Fibroblast of peridontal ligament (primary cell): Measurements from ENCODE around the gene OPCML.

Experiments
- DNase-seq: peaks from one replicate; pipeline ENCODE4 v3.0.0-alpha.2; 2010; ENCODE audit errors: extremely low read depth

Gene OPCML

DNA sequence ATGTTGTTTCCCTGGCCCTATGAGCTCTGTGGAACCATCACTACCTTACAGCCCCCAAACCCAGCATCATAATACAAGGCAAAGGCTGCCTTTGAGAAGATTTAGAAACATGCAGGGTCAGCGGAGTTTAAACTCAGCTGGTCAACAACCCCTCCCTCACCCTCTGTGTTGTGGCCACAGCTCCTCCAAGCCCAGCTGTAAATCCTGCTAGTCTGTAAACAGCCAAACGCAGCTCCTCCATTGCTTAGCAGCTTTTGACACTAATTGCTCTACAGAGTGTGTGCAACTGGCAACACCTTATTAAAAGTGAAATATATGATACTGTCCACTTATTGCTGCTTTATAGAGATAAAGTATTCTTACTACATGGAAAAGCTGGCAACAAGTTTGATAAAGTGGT, 29.1 kb downstream of the OPCML start:
- DNase-seq = no peak

DNA sequence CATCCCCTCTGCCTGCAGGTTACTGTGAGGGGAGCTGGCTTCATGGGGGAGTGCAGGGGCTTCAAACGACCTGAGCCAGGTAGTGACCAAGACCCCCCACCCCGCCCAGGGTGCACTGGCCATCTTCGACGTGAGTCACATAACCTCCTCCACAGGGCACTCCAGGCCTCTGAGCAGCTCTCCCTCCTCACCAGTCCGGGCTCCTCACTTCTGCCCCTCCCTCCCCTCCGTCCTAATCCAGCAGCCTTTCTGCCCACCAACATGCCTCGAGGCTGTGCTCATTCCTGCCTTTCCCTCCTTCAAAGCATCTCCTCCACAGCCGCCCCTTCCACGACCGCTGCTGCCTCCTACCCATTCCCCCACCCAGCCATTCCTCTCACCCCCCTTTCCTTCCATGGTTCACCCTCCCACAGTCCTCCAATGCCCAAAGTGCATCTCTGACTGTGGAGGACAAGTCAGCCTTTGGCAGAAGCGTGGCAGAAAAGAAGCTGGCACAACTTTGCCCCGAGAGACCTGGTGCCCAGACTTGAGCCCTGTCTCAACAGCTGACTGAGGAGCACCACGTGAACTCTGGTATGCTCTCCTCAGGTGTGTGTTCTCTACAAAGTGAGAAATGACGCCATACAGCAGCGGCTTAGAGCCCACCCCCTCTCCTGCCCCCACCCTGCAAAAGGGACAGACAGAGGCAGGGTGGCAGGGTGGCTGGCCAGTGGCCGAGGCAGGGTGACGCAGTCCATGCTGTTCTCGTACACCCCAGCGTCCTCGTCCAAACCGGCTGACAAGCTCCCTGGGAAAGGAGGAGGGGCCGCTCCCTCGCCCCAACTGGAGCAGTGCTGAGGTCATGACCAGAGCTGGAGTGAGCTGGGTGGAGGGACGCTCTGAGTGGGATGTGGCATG, 30.4 kb downstream of the OPCML start:
- no peak for DNase-seq

DNA sequence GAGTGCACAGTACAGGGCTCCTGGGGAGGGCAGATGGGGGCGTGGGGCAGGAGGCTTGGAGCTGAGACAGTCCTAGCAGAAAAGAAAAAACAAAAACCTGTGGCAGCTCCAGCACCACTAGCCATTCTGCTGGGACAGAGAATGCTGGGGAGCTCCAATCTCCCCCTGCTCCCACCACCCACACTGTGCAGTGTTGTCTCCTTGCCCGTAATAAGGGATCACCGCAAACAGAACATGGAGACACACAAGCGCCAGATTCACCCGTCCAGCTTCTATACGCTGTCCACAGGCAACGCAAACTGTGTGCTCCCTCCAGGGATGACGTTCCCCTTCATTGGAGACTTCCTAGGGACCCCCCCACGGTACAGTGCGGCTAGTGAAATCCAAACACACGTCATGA, 31.4 kb downstream of the OPCML start:
- DNase-seq = no peak

DNA sequence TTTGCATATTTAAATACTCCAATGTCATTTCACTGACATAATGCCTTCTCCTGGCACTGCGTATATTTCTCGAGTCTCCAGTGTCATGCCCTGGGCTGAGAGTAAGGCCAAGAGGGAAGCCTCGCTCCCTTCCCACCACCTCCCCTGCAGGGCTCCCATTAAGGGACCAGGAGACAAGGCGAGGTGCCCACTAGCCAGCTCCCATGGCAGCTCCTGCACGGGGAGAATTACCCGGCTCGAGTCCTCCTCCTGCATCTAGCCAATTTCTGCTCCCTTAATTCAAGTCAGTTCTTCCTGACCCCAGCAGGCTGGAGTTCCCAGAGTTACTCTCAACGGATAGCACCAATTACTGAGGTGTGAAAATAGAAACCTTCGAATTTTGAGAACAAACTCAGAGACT, 31.9 kb downstream of the OPCML start:
- DNase-seq = no peak

DNA sequence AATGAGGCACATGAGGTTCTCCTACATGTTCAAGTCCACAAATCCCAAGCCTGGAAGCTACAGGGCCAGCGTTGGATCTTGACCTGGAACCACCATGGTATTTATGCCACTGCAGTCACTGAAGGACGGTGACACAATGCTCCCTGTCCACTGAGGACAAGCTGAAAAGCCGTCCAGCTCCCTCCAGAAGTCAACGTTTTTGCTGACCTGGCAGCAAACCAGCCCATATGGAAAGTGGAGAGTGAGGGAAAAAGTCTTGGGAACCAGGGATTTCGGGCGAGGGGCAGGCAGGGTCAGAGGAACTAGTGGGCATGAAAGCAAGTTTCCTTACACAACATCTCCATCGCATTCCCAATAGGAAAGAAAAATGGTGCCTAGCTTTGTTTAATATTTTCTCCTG, 33.3 kb downstream of the OPCML start:
- no peak for DNase-seq

DNA sequence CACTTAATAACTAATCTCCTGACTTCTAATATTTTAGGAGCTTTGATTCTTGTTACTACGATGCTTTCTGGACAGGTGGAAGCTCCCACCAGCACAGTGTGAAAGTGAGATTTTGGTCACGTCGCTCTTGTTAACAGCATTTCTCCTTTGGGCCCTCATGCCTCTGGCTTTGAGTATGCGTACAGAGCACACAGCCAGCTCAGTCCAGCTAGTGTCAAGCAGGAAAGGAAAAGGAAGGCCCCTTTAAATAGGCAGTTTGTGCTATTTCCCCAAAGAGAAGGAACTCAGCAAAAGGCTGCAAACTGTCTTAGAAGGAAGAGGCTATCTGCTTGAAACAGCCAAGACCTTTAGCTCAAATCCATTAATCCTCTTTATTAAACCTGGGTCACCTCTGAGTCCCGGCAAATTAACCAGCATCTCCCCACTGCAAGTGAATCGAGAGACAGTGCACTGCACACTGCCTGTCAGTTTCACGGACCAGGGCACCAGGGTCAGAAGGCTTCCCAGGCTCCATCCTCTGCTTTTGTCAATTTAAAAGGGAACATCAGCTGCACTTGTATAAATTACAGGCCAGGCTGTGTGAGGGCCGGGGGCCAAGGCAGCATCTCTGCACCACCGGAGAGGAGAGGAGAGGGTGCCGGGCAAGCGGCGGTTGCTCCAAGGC, 34.7 kb downstream of the OPCML start:
- no peak for DNase-seq

DNA sequence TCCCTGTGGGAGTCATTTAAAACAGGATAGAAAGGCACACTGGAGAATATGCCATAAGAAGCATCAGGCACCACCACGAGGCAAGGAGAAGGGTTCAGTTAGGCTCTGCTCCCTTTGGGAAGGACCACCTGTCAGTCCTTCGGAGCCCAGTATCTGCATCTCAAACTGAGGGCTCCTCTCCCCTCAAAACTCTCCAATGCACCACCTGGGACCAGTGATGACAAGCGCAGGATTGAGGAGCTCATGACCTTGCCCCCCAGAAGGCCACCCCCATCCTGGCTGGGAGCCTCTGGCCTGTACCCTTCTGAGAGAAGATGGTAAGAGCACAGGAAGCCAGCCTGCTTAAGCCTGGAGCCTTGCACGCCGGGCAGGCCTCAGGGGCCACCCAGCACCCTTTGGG, 39.4 kb downstream of the OPCML start:
- no peak for DNase-seq

DNA sequence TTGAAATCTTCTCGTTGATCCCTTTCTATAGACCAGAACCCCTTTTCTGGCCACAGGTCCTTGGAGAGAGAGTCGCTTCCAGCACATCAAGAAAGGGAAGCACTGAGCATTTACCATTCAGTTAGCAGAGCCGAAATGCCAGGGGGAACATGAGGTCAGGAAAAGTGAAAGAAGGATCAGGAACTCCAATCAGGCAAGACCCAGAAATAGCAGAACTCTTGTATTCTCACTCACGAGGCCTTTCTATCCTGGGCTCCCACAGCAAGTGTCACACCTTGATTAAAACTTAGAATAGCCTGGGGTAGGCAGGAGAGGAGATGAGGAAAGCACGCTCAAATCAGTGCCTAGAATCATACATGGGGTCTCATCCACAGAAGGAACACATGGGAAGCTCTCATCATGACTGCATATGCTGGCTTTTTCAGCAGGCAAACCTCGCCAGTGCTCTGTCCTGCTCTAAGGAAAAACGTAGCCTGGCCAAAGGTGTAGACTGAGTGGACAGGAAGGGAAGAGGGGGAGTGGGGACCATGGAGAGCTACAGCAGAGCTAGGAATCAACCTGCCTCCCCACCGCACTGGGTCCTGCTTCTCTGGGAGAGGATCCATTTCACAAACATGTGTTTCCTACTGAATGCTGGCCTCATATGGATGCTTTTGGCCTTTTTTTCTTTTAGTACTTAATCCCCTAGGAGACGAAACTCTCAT, 40.5 kb downstream of the OPCML start:
- no peak for DNase-seq

DNA sequence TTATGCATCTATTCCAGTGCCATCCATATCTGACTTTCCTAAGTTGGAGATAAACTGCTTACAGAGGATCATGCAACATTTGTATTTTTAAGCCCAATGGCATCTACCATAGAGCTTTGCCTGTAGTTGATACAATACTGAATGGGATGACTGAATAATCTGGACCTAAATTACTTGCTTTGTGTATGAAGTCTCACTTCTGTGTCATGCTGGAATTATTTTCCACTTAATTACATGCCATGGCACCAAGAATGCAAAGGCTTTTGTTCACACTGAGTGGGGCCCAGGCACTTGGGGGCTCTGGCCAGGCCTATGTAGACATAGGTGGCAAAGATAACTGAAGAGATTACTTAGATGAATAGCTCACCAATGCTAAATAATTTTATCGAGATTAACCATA, 51.6 kb downstream of the OPCML start:
- DNase-seq = no peak

DNA sequence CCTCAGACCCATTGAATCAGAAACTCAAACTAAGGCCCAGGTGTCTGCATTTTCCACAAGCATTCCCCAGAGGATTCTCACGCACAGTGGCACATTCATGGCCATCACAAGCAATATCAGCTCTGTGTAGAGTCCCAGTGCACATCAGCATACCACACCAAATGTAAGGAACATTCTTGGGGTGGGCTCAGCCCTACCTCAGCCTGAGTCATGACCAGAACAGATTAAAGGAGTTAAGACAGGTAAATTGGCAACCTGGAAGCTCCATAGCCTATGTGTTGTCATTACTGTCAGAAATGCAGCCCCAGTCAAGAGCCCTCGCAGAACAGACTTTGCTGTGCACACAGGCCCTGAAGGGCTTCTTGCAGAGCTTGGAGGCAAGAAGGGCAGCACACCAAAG, 53.1 kb downstream of the OPCML start:
- no peak for DNase-seq

DNA sequence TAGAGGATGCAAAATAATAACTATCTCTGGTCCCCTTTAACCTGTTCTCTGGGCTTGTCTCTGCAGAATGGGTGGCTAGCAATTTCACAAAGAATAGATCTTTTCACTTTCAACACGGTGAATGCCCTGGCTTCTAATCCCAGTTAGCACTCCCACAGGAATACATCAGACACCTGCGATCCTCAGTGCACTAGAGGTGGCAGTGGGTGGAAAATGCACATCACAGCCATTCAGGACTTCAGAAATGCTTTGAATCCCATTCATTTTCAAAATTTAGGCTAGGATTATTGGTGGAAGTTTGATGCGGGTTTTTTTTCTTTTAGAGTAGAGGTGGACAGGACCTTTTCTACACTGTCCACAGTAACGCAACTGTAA, 55.1 kb downstream of the OPCML start:
- DNase-seq = no peak

DNA sequence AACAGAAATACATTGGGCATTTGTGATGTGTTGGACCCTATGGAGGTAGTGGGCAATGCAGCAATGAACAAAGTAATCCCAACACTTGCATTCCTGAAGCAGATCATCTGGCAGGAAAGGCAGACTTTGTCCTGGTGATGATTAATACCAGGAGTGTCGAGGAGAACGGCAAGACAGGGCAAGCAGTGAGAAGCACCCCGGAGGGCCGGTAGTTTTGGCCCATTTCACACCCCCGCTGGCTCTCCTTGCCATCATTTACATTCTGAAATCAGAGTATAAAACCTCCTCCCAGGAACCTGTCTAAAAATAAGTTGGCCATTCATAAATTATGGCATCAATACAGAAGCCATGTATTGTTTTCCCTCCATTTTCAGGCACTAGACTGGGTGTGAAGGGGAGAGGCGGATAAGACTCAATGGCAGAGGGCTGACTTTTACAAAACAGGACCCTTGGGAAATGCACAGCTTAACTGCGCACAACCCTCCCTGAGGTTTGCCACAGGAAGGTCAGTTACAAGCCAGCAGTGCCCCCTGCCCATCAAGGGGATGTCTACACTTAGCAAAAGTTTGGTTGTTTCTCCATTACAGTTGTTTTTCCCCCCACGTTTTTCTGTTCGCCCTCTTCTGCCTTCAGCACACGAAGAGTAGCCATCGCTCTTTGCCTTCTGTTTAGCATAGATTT, 55.6 kb downstream of the OPCML start:
- no peak for DNase-seq

DNA sequence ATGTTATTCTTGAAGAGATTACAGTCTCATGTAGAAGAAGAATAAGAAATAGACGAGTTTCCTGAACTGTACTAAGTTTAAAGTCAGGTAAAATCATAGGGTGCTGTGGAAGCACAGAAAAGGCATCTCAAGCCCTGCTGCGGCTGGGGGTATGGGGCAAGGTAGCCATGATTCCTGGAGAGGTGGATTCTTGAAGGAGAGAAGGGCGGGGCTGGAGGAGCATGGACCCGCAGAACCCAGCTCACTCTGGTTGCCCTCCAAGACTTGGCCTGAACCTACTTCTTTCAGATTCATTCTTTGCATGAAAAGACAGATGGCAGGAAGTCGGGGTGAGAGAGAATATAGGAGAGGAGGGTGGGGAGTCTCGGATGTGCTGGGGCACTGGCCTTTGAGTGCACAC, 57.8 kb downstream of the OPCML start:
- no peak for DNase-seq

DNA sequence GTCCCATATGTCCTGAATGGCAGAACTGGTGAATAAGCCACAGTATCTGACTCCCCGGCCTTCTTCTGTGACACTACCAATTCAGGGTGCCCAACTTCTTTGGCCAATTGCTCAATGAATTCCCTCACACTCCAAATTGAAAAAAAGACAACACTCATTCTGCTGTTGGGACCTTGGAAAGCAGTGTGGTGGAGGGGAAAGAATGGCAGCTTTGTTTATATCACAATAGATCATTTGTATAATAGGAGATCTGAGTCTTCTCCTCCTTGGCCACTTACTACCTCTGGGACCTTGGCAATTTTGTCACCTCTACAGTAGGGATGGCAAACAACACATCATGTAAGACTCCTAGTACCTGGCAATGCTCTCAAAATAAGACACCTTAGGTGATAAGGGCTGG, 64.6 kb downstream of the OPCML start:
- no peak for DNase-seq

DNA sequence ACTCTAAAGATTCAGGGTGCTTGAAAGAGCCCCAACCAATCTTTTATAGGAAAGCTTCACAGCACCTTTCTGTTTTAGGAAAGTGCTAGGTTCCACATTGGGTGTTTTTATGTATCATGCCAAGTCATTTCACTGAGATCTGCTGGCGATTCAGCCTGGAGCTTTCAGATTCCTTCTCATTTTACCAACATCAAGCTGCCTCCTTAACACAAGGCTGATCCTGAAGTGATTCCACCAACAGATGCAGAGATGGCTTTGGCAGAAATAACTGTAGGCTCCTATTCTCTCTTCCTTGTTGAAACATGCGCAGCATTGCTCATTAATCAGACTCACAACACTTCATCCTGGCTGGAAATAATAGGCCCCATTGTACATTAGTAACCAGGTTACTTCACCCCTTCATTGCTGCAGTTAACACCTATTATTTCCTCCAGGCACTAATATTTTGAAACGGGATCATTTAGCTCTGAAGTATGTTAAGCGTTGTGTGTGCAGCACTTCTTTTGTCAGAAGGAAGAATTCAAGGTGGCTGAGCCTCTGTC, 89.0 kb downstream of the OPCML start:
- DNase-seq = no peak

DNA sequence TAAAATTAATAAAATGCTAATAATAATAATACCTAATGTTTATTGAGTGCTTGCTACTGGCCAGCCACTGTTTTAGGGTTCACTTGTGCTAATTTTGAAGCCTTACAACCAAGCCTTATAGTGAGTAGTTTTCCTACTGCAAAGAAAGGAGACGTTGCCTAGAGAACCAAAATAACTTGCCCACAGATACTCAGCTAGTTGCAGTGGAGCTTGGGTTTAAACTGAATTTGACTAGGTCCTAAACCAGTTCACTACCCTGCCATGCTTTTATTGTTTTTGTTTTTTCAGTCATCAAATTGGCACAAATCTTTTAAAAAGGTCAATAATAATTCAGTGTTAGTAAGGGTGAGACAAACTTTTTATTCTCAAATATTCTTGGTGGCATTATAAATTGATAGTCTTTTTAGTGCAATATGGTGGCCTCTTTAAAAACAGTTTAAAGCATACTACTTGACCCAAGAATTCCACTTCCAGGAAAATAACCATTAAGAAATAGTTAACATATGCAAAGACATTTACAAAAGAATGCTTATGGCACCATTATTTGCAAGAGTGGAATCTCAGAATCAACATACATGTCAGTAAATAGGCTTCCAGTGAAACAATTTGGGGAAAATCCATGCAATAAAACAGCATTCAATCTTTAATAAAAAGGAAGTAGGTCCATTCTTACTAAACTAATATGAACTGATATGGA, 90.2 kb downstream of the OPCML start:
- no peak for DNase-seq

DNA sequence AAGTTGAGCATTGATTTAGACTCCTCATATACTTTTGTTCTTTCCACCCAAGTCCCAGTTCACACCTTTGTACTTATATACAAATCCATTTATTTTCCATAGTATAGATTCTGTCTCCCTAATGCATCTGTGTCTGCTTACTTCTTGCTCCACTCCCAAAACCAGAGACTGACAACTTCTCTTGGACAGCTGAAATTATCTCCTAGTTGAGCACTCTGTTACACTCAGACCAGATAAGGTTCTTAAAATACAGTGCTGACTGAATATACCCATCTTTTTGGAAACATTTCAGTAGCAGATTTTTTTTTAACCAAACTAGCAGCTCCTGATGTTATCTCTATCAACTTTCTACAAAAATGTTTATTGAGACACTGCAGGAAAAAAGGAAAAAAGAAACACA, 106.3 kb downstream of the OPCML start:
- no peak for DNase-seq

DNA sequence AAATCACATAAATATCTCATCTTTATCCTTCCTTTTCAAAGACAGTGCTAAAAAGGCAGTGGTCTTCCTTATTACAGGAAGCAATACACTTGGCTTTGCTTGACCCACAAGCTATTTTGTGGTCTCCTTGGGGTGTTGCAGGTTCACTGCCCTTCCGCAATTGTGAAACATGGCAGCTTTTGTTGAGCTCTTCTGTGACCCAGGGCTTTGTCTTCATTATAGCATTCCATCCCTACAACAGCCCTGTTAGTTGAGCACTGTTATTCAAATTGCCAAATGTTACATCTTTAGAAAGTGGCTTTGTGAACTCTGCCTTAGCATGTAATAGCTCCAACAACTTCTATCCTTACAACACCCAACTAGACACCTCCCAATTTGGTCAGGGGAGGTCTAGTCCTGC, 107.1 kb downstream of the OPCML start:
- no peak for DNase-seq

DNA sequence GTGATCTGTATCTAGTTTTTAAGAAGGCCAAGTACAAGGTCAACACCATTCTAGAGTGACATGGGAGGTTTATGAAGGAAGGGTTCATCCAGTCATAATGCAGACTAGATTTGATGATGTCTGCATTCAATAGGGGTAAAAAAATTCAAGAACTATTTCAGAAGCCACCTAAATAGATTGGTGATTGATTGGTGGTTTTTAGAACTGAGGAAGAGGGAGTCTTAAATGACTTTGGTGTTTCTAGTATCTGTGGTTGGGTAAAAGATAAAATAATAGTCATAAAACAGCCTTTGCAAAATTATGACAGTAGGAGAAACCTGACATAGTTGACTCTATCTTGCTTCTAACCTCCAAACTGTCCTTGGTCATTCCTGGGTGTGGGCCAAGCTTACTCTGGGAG, 114.1 kb downstream of the OPCML start:
- no peak for DNase-seq

DNA sequence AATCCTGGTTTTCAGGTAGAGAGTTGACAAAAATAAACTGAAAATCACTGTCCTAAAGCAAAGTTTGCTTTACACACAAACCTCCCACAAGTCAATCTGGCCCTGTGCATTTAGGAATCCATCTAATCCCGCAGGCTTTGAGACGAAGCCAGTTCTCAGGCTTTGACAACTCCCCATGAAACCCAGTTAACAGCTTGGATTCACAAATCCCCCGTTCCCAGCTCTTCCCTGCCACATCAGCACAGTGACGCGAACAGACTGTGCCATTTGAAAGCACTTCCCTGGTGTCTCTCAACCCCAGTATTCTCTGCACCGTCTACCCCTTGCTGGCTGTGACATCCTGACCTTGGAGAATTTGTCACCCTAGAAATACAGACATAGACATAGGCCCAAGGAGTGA, 117.8 kb downstream of the OPCML start:
- no peak for DNase-seq

DNA sequence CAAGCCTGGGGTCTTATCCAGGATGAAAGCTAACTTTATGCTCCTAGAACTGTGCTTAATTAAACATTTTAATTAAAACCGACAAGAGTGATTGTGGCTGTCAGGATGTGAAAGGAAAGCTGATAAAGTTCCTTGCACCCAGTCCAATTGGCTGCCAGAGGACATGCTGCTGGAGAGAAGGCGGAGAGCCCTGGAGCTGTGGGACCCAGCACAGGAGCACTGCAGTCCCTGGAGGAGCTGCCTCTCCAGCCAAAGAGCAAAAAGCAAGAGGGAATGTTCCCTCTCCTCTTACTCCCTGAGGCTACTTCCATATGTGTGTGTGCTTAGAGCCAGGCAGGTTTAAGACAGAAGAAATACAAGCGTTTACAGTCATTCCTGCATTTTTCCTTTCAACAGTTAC, 118.6 kb downstream of the OPCML start:
- DNase-seq = no peak
